Measurements from ENCODE around the gene NEUROG1.

Gene NEUROG1

DNA sequence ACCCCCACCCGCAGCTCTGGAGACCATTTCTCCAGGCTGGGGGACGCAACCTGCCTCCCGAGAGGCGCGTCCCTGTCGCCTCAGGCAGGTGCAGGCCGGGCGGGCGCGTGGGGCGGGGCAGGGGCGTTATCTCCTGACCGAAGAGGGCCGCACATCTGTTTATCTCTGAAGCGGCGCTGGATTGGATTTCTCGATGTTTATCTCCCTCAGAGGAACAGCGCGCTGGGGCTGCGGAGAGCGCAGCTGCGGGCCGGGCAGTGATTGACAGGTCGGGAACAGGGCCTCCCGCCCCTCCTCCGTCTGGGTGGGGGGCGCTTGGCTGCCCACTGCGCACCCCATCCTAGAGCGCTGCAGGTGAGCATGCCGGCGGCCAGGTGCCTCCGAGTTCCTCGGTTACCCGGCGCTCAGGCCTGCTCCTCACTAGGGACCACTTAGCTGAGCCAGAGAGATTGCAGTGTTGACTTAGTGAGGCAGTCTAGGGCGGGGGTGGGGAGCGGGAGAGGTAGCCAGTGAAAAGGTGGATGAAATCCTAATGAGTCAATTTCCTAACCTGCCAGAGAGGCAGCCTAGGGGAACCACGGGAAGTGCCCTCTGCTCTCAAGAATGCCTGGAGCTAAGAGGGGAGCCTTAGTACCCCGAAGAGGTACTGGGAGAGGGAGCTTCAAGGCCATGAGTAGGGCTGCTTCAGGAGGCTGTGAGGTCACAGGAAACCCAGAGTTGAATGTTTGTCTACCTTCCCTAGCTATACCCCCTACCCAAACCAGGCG, 44.0 kb downstream of the NEUROG1 start:
- peak; percentile 92 for DNase-seq

DNA sequence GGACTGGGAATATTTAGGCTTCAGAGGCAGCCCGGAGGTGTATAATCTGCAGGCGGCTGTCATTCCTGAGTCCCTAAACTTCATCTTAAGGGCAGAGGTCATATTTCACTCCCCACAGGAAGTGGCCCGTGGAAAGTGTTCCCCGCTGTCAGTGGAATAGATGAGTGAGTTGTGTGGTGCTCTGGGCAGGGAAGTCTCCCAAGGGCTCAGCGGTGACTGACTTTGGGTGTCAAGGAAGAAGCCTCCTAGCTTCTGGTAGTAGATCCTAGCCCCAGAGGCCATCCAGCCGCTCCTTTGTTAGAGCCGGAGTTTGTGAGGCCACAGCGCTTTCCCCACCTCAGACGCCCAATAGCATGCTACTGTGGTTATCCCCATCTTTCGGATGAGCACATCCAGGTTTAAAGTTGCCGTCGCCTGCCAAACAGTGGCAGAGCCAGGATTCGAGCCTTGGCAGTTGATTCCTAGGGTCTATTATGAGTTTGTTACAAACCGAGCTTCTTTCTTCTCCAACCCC, 44.7 kb downstream of the NEUROG1 start:
- no peak for DNase-seq

DNA sequence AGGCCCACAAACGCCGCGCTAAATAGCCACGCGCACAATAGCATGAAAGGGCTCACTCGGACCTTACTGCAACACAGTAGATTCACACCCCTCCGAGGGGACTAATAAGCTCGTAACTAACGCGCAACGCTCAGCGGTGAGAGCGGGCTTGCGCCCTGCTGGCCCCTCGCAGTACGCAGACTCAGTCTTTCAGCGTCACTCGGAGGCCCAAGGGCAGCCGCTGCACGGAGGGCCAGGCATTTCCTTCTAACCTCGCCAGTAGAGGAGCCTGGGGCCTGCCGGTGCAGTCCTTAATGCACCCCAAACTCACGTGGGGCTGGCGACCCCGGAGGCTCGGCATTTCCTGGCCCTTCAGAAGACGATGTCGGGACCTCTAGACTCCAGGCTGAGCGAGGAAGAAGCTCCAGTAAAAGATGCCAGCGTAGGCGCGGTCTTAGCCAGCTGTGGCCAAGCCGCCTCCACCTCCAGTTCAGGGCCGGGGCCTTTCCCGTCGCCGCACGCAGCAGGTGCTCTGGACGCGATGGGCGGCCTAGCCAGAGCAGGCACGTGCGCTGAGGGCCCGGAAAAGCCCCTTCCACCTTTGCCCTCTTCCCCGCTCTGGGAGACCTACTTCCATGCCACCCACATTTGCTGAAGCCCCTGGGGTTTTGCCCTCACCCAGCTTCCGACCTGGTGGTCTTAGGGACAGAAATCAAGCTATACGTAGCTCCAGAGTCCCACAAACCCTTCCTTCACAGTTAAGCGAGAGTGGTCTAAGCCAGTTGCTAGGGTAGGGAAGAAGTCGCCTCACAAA, 45.3 kb downstream of the NEUROG1 start:
- no peak for DNase-seq

DNA sequence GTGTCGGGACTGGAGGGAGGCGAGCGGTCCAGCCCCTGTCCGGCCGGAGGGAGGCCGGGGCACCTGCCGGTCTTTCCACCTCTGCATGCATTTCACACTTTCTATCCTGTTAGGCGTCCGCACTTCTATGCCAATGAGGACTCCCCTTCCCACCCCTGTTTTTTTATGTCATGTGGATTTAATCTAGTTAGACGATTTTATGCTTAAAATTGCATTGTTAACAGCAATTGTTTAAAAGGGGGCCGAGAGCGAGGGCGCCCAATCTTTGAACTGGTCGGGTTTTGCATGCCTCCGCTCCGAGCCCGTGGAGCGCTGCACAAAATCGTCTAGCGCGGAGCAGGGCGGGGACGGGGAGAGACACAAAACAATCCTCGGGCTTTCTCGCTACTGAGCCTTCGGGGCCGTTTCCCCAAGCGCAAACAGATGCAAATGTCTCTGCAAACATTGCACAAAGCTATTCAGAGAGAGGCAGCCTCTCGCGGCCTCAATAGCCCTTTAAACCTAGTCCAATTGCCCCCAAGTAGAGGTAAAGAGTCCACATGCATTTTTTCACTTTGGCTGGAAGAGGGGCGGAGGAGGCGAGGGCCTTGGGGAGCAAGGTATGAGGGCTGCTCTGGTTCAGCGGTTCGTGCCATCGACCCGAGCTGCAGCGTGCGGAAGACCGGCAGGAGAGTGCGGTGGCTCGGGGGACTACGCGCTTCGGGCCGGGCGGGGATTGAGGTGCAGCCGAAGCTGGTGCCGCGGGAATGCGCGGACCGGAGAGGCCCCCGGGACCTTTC, 46.1 kb downstream of the NEUROG1 start:
- peak; percentile 74 for DNase-seq

DNA sequence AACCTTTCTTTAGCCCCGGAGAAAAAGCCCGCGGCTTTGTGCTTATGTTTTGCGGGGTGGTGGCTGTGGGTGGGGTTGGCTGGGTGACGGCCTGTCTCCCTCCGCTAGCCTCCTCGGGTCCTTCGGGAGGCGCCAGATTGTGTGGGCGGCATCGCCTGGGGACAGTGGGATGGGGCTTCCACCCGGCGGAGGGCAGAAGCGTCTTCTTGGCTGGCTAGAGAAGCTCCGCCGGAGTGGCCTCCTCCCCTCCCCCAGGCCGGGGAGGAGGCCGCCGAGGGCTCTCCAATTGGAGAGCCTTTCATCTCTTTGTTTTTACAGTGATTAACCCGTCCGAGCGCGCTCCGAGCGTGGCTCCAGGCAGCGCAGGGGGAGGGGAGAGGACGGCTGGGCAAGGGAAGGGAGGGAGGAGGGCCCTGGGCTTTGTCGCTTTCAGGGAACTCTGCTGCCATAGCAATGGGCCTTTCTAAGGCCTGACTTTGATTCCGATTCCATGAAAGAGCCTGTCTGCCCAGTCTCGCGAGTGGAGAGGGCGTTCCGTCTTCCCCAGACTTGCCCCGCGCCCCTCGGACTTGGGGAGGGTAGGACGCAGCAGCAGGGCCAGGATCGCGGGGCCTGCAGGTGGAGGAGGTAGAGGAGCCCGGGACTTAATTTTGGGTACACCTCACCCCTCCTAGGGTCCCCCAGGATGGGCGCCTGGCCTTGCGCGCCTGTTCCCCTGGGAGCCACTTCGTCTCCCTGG, 46.9 kb downstream of the NEUROG1 start:
- peak; percentile 84 for DNase-seq

DNA sequence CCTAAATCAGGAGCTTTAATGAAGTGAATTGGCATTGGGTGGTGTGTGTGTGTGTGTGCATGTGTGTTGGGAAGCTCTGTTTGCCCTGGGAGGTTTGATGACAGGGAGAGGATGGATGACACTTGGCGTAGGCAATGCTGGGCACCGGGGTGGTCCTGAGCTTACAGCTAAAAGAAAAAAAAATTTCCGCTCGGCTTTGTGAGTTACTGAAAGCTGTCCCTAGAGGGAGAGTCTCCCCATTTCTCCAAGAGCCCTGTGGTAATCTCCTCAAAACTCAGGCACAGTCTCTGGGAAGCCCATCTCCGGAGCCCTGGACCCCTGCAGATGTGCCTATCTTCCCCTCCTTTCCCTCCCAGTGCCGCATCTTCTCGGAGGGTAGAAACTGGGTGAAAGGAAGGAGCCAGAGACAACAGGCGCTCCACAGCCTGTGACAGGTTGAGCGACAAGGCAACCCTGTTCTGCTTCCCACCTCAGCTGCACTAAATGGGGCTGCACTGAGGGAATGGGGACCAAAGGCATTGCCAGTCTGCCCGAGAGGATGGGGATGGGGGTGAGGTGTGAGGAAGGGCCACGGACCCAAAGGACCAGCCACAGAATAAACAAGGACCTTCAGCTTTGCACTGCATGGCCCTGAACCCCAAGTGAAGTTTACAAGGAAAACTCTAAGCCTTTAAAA, 47.8 kb downstream of the NEUROG1 start:
- DNase-seq = no peak

DNA sequence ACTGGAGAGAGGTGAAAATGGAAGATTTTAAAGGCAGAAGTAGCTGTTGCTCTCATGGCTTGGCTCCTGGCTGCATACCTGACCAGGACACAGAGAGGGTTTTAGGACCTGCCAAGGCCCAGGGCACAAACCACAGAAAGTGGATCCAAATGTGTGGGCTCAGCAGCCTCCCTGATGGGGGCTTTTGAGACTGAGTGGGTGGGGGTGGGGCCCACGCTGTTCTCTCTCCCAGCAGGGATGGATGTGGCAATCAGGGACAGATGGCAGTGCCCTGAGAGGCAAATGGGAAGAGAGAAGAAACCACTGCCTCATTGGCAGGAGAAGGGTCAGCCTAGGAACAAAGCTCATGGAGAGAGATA, 48.7 kb downstream of the NEUROG1 start:
- no peak for DNase-seq

DNA sequence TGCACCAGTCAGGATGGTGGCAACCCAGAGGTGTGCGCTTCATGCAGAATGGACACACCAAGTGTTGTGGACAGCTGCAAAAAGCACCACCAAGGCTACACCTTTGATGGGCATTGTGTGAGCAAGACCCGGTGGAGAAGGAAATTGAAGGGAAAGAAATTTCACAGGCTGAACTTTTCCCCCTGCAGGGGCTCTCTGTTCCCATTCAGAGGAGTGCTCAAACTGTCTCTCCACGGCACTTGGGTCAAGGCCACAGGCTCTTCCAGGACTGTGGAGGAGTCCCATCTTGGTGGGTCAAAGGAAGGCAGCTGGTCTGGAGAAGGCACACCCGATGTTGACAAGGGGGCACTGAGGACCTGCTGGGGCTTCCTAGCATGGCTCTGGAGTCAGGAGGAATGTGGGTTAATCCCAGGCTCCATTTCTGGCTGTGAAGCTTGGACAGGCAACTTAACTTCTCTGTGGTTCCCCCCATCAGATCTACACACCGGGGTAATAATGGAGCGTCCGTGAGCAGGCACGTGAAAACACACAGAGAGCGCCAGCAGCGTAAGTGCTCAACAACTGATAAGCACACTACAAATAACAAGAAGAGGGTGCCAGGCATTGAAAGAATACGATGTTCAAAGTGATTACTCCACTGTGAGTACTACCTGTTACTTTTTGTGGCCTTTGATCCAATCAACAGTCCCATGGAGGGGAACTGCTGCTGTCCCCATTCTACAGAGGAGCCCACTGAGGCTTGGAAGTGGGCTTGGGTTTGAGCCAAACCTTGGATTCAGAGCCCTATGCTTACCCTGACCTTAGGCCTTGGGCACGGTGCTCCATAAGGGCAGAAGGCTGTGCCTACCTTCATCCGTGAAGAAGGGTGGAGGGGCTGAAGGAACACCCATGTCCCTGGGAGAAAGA, 49.4 kb downstream of the NEUROG1 start:
- no peak for DNase-seq

DNA sequence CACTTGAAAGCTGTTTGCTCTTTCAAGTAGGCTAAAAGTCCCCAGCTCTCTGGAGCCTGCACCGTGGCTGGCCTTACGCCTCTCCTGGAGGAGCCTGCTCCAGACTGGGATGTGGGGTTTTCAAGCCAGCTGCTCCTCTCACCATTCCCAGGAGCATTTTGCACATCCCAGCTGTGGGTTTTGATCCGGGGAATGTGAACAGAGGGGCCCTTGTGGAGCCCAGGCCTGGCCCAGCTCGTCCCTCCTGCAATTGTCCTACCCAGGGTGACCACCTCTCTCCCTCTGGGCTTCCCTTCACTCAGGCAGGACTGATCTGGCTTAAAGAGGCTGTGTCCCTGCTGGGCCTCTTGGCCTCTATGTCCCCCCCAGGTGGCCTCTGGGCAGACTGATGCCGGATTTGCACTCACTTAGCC, 51.1 kb downstream of the NEUROG1 start:
- DNase-seq = no peak
